OCI-LY7 (cell line): ENCODE results near the gene PSMA7. TPM values are rescaled to one million over a fixed set of nuclear protein-coding genes. Genes with fewer than 3 reads are reported as not detected.

ENCODE experiments used
- BruUV-seq: library from RNA; stranded (reverse); fragments of 400-500 nt; replicated peaks from 2 replicates; lab custom pipeline; 2021; lab: Mats Ljungman, UMichigan
- CTCF ChIA-PET: fragments of 300-600 bp; sonication (Branson Sonifier 250); formaldehyde crosslinking; loops from one replicate; lab custom pipeline; 2022; ENCODE audit warnings: antibody characterized with exemption; ENCODE audit not compliant: unreplicated experiment; lab: Charles Lee
- POLR2A ChIA-PET: fragments of 300-600 bp; sonication (Branson Sonifier 250); formaldehyde crosslinking; loops from one replicate; lab custom pipeline; 2022; ENCODE audit warnings: antibody characterized with exemption; lab: Charles Lee
- DNase-seq: peaks from one replicate; pipeline ENCODE4 v3.0.0-alpha.2; 2015; ENCODE audit warnings: low spot score
- H2AFZ ChIP-seq: fragments of 200-600 bp; sonication (generic), shearing (Covaris generic); 2 replicates; pipeline ENCODE4 v1.6.1; 2014; ENCODE audit warnings: mild to moderate bottlenecking, antibody characterized with exemption, low read length, moderate library complexity
- H3K27ac ChIP-seq: fragments of 200-600 bp; sonication (generic); 2 replicates; pipeline ENCODE4 v1.5.1; 2014; ENCODE audit warnings: mixed run types, low read depth, mild to moderate bottlenecking, moderate library complexity, low read length, inconsistent platforms; ENCODE audit not compliant: poor library complexity, severe bottlenecking
- H3K36me3 ChIP-seq: fragments of 200-600 bp; sonication (generic); 2 replicates; pipeline ENCODE4 v1.6.1; 2014; ENCODE audit warnings: mild to moderate bottlenecking, antibody characterized with exemption, low read length, moderate library complexity, mixed read lengths; ENCODE audit not compliant: insufficient read depth
- H3K4me1 ChIP-seq: fragments of 200-600 bp; sonication (generic); 2 replicates; pipeline ENCODE4 v1.5.1; 2014; ENCODE audit warnings: mild to moderate bottlenecking, low read length; ENCODE audit not compliant: insufficient read depth, poor library complexity, severe bottlenecking
- H3K4me2 ChIP-seq: fragments of 200-600 bp; sonication (generic); 2 replicates; pipeline ENCODE4 v1.6.1; 2014; ENCODE audit warnings: mild to moderate bottlenecking, low read length
- H3K4me3 ChIP-seq: fragments of 200-600 bp; sonication (generic); 2 replicates; pipeline ENCODE4 v1.5.1; 2014; ENCODE audit warnings: mild to moderate bottlenecking, low read depth, low read length; ENCODE audit not compliant: poor library complexity, severe bottlenecking
- H3K79me2 ChIP-seq: fragments of 200-600 bp; sonication (generic); 2 replicates; pipeline ENCODE4 v1.6.1; 2016; ENCODE audit warnings: low read depth, mild to moderate bottlenecking, low read length, moderate library complexity, mixed read lengths; ENCODE audit not compliant: insufficient read depth
- H3K9me2 ChIP-seq: fragments of 200-600 bp; sonication (generic); 2 replicates; pipeline ENCODE4 v1.6.1; 2016; ENCODE audit warnings: mild to moderate bottlenecking, low read length, mixed read lengths; ENCODE audit not compliant: insufficient read depth
- H3K9me3 ChIP-seq: fragments of 200-600 bp; sonication (generic); 2 replicates; pipeline ENCODE4 v1.6.1; 2014; ENCODE audit warnings: mild to moderate bottlenecking, mixed run types, low read length, mixed read lengths
- H4K20me1 ChIP-seq: fragments of 200-600 bp; sonication (generic); 2 replicates; pipeline ENCODE4 v1.6.1; 2014; ENCODE audit warnings: mild to moderate bottlenecking, antibody characterized with exemption, low read length, moderate library complexity, mixed read lengths; ENCODE audit not compliant: insufficient read depth
- CTCF ChIP-seq: fragments of 200-600 bp; sonication (generic); conservative IDR thresholded peaks from 2 replicates; pipeline ENCODE4 v1.5.1; 2014; ENCODE audit warnings: mild to moderate bottlenecking, antibody characterized with exemption, low read length, moderate library complexity, mixed read lengths
- EZH2phosphoT487 ChIP-seq: fragments of 200-600 bp; sonication (generic); IDR thresholded peaks from 2 replicates; pipeline ENCODE4 v1.6.1; 2018; ENCODE audit warnings: low read depth, borderline replicate concordance, mild to moderate bottlenecking, mixed run types, antibody characterized with exemption, low read length, moderate library complexity, mixed read lengths
- intact Hi-C: fragments of 100-400 bp; cut with micrococcal nuclease; formaldehyde crosslinking; loops from one replicate; pipeline ENCODE4 v1.10.0; 2022; ENCODE audit not compliant: unreplicated experiment
- total RNA-seq, 2 experiments: library from RNA; depleted of rRNA in 1 of 2; stranded (reverse); fragments of >200 nt in 1 of 2; shearing (Covaris generic) in 1 of 2; gene quantifications; 2 replicates each; pipeline ENCODE4 v1.2.3, GENCODE V29; 2014 to 2022

Gene PSMA7
- total RNA-seq, 2 experiments from 2014 or later = 247 to 266 TPM

- no peak overlapping the region for H2AFZ ChIP-seq
- DNase-seq = no peak
- peaks cover 8% of the 10 kb centered on the region for H3K36me3 ChIP-seq
- H3K79me2 ChIP-seq = peaks cover 24% of the 10 kb centered on the region
- no peaks in the 10 kb centered on the region for H3K9me2 ChIP-seq
- TF ChIP-seq EZH2phosphoT487 = no peak
- TF ChIP-seq CTCF = no peak
- BruUV-seq = no TSS peak
- intact Hi-C loops = no loop called here
- H3K4me3 ChIP-seq = no peak overlapping the region
- POLR2A ChIA-PET = no interaction called here
- no peaks in the 10 kb centered on the region for H3K9me3 ChIP-seq
- CTCF ChIA-PET = no interaction called here
- peaks cover 9% of the 10 kb centered on the region for H4K20me1 ChIP-seq
- no peak overlapping the region for H3K27ac ChIP-seq
- H3K4me2 ChIP-seq = no peak overlapping the region
- H3K4me1 ChIP-seq = peaks cover 9% of the 10 kb centered on the region
These were observed 3.9 kb upstream of the PSMA7 start for GRCh38 chr20:62147125-62147524.

GRCh38 chr20:62146019-62146755 is 3.0 kb upstream of the PSMA7 start:
- Histone ChIP-seq H3K36me3 (peaks cover 14% of the 10 kb centered on the region), H3K9me3 (no peaks in the 10 kb centered on the region), H3K9me2 (no peaks in the 10 kb centered on the region), H3K4me1 (peaks cover 18% of the 10 kb centered on the region), H2AFZ (no peak overlapping the region), H3K4me3 (no peak overlapping the region), H4K20me1 (peaks cover 19% of the 10 kb centered on the region), H3K27ac (no peak overlapping the region), H3K79me2 (peaks cover 33% of the 10 kb centered on the region), H3K4me2 (no peak overlapping the region)
- TF ChIP-seq EZH2phosphoT487 (no peak), CTCF (no peak)
- CTCF ChIA-PET = no interaction called here
- intact Hi-C loops = no loop called here
- BruUV-seq = no TSS peak
- DNase-seq = no peak
- POLR2A ChIA-PET = no interaction called here

- POLR2A ChIA-PET = no interaction called here
- peaks cover 23% of the 10 kb centered on the region for H3K4me1 ChIP-seq
- no peaks in the 10 kb centered on the region for H3K9me3 ChIP-seq
- intact Hi-C loops = no loop called here
- peaks cover 38% of the 10 kb centered on the region for H3K79me2 ChIP-seq
- H2AFZ ChIP-seq = no peak overlapping the region
- CTCF ChIA-PET = no interaction called here
- H3K27ac ChIP-seq = no peak overlapping the region
- H3K4me3 ChIP-seq = no peak overlapping the region
- no peak for TF ChIP-seq CTCF
- TF ChIP-seq EZH2phosphoT487 = no peak
- BruUV-seq = no TSS peak
- no peak for DNase-seq
- peaks cover 24% of the 10 kb centered on the region for H4K20me1 ChIP-seq
- H3K9me2 ChIP-seq = no peaks in the 10 kb centered on the region
- peaks cover 19% of the 10 kb centered on the region for H3K36me3 ChIP-seq
- no peak overlapping the region for H3K4me2 ChIP-seq
These were observed 2.5 kb upstream of the PSMA7 start for GRCh38 chr20:62145688-62146018.
